HG03135 (cell line): ENCODE measurements around the gene TEAD1.
"Not testable (repeated sequence)": the region's sequence is repeated elsewhere in the genome, so short reads cannot be mapped to it uniquely, and the experiment has no call there.

Source experiments
- ATAC-seq: cut with Tn5 transposase; IDR thresholded peaks from one replicate; pipeline ENCODE4 v1.9.1; 2021; ENCODE audit warnings: mild to moderate bottlenecking, moderate library complexity; ENCODE audit not compliant: unreplicated experiment

TEAD1 gene

GRCh38 chr11:12856338-12856737, 182.1 kb downstream of the TEAD1 start:
- ATAC-seq, result no peak

GRCh38 chr11:12857572-12857971, 183.4 kb downstream of the TEAD1 start:
- ATAC-seq, result no peak

GRCh38 chr11:12859872-12860657, 185.8 kb downstream of the TEAD1 start:
- ATAC-seq, result no peak

GRCh38 chr11:12860827-12861226, 186.6 kb downstream of the TEAD1 start:
- ATAC-seq, result no peak

- no peak for ATAC-seq
These were observed 188.7 kb downstream of the TEAD1 start for GRCh38 chr11:12862696-12863469.

- no peak for ATAC-seq
These were observed 189.4 kb downstream of the TEAD1 start for GRCh38 chr11:12863605-12864121.

- ATAC-seq, result no peak
These were observed 190.3 kb downstream of the TEAD1 start for GRCh38 chr11:12864316-12865156.

- no peak for ATAC-seq
These were observed 191.8 kb downstream of the TEAD1 start for GRCh38 chr11:12865863-12866595.

GRCh38 chr11:12867531-12867930, 193.3 kb downstream of the TEAD1 start:
- ATAC-seq, result no peak

GRCh38 chr11:12868315-12869073, 194.3 kb downstream of the TEAD1 start:
- ATAC-seq, result no peak

- no peak for ATAC-seq
These were observed 197.0 kb downstream of the TEAD1 start for GRCh38 chr11:12871241-12871640.

- ATAC-seq, result no peak
These were observed 197.6 kb downstream of the TEAD1 start for GRCh38 chr11:12871788-12872321.

- no peak for ATAC-seq
These were observed 202.1 kb downstream of the TEAD1 start for GRCh38 chr11:12876340-12876739.

GRCh38 chr11:12876988-12877387, 202.8 kb downstream of the TEAD1 start:
- ATAC-seq, result no peak

- not testable (repeated sequence) for ATAC-seq
These were observed 203.3 kb downstream of the TEAD1 start for GRCh38 chr11:12877508-12877907.

- ATAC-seq, result no peak
These were observed 206.1 kb downstream of the TEAD1 start for GRCh38 chr11:12880327-12880726.

- ATAC-seq, result no peak
These were observed 208.4 kb downstream of the TEAD1 start for GRCh38 chr11:12882670-12883069.

- no peak for ATAC-seq
These were observed 210.6 kb downstream of the TEAD1 start for GRCh38 chr11:12884751-12885318.

GRCh38 chr11:12885717-12886239, 211.6 kb downstream of the TEAD1 start:
- ATAC-seq, result no peak
